Measurements from ENCODE around the gene SFXN3.

The SFXN3 gene

GRCh38 chr10:101014966-101015581 lies 16.0 kb upstream of the SFXN3 start:
- in situ Hi-C loops (cut with MboI; ENCODE audit: low sequenced_read_pairs) = no loop called here

- in situ Hi-C loops (cut with MboI; ENCODE audit: low sequenced_read_pairs) = no loop called here
Measured at GRCh38 chr10:101015582-101015973, 15.5 kb upstream of the SFXN3 start.

GRCh38 chr10:101016814-101017213 lies 14.2 kb upstream of the SFXN3 start:
- in situ Hi-C loops (cut with MboI; ENCODE audit: low sequenced_read_pairs) = no loop called here

GRCh38 chr10:101018118-101018599 lies 12.9 kb upstream of the SFXN3 start:
- in situ Hi-C loops (cut with MboI; ENCODE audit: low sequenced_read_pairs) = no loop called here

- in situ Hi-C loops (cut with MboI; ENCODE audit: low sequenced_read_pairs) = no loop called here
Measured at GRCh38 chr10:101018600-101019439, 12.2 kb upstream of the SFXN3 start.

- in situ Hi-C loops (cut with MboI; ENCODE audit: low sequenced_read_pairs) = no loop called here
Measured at GRCh38 chr10:101019440-101019703, 11.7 kb upstream of the SFXN3 start.

- in situ Hi-C loops (cut with MboI; ENCODE audit: low sequenced_read_pairs) = no loop called here
Measured at GRCh38 chr10:101020427-101021075, 10.5 kb upstream of the SFXN3 start.

GRCh38 chr10:101021239-101021638 lies 9.8 kb upstream of the SFXN3 start:
- in situ Hi-C loops (cut with MboI; ENCODE audit: low sequenced_read_pairs) = no loop called here

- in situ Hi-C loops (cut with MboI; ENCODE audit: low sequenced_read_pairs) = no loop called here
Measured at GRCh38 chr10:101021692-101022251, 9.3 kb upstream of the SFXN3 start.

- in situ Hi-C loops (cut with MboI; ENCODE audit: low sequenced_read_pairs) = no loop called here
Measured at GRCh38 chr10:101022967-101023705, 7.9 kb upstream of the SFXN3 start.

- in situ Hi-C loops (cut with MboI; ENCODE audit: low sequenced_read_pairs) = no loop called here
Measured at GRCh38 chr10:101027106-101027720, 3.8 kb upstream of the SFXN3 start.

- in situ Hi-C loops (cut with MboI; ENCODE audit: low sequenced_read_pairs) = no loop called here
Measured at GRCh38 chr10:101028446-101029337, 2.3 kb upstream of the SFXN3 start.

GRCh38 chr10:101029520-101030295 lies 1.3 kb upstream of the SFXN3 start:
- in situ Hi-C loops (cut with MboI; ENCODE audit: low sequenced_read_pairs) = no loop called here

GRCh38 chr10:101030496-101031127 lies 422 bp upstream of the SFXN3 start:
- in situ Hi-C loops (cut with MboI; ENCODE audit: low sequenced_read_pairs) = no loop called here

- in situ Hi-C loops (cut with MboI; ENCODE audit: low sequenced_read_pairs) = no loop called here
Measured at GRCh38 chr10:101031796-101032636, 982 bp downstream of the SFXN3 start.

- in situ Hi-C loops (cut with MboI; ENCODE audit: low sequenced_read_pairs) = no loop called here
Measured at GRCh38 chr10:101032637-101033224, 1.7 kb downstream of the SFXN3 start.

GRCh38 chr10:101033276-101033675 lies 2.2 kb downstream of the SFXN3 start:
- in situ Hi-C loops (cut with MboI; ENCODE audit: low sequenced_read_pairs) = no loop called here

All from HL-60/S4 treated with phorbol 12-myristate 13-acetate at 8.2 ng/mL for 4 days and 3 days (cell line).